ENCODE data around the gene TENT4A.

Gene TENT4A

DNA sequence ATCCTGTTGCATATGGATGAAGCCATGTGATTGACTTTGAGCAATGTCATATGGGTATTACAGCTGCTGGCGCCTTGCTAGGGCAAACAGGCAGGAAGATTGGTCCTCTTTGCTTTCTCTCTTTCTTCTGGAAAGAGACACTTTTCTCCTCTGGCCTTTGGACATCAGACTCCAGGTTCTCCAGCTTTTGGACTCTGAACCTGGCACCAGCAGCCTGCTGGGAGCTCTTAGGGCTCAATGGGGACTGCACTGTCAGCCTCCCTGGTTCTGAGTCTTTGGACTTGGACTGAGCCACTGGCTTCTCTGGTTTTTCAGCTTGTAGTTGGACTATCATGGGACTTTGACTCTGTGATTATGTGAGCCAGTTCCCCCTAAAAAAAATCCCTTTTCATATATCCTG is 34.8 kb upstream of the TENT4A start:
- H3K4me1 ChIP-seq (ENCODE audit: control insufficient read depth, insufficient read depth, low read length, poor library complexity, severe bottlenecking) = no peaks in the 10 kb centered on the region
- H3K27ac ChIP-seq (ENCODE audit: insufficient read depth, low read length, poor library complexity, severe bottlenecking) = no peak overlapping the region
- no peaks in the 10 kb centered on the region for H3K9me3 ChIP-seq (ENCODE audit: control insufficient read depth, low read length)
- no peaks in the 10 kb centered on the region for H3K36me3 ChIP-seq (ENCODE audit: control insufficient read depth, insufficient read depth, low read length)
- H3K27me3 ChIP-seq (replicated peaks; ENCODE audit: control insufficient read depth, insufficient read depth, low read length, poor library complexity, severe bottlenecking) = no peaks in the 10 kb centered on the region
- DNase-seq = no peak
- no peak overlapping the region for H3K4me3 ChIP-seq (ENCODE audit: insufficient read depth, low read depth, low read length, poor library complexity, severe bottlenecking)

DNA sequence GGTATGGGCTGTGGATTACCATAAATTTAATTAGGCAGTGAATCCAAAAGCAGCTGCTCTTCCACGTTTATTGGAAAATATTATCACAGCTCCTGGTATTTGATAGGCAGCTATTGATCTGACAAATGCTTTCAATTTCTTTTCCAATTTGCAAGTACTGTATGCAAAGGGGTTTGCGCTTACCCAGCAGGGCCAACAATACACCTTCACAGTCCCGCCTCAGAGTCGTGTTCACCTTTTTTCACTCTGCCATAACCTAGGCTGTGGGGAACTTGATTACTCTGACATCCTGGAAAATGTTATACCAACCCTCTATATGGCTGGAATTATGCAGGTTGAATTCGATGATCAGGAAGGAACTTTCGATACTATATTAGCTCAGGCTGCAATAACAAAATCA is 32.3 kb upstream of the TENT4A start:
- Histone ChIP-seq H3K9me3 (ENCODE audit: control insufficient read depth, low read length) (no peaks in the 10 kb centered on the region), H3K27ac (ENCODE audit: insufficient read depth, low read length, poor library complexity, severe bottlenecking) (no peak overlapping the region), H3K27me3 (replicated peaks; ENCODE audit: control insufficient read depth, insufficient read depth, low read length, poor library complexity, severe bottlenecking) (peaks cover 9% of the 10 kb centered on the region), H3K4me1 (ENCODE audit: control insufficient read depth, insufficient read depth, low read length, poor library complexity, severe bottlenecking) (no peaks in the 10 kb centered on the region), H3K4me3 (ENCODE audit: insufficient read depth, low read depth, low read length, poor library complexity, severe bottlenecking) (no peak overlapping the region), H3K36me3 (ENCODE audit: control insufficient read depth, insufficient read depth, low read length) (no peaks in the 10 kb centered on the region)
- DNase-seq = no peak

DNA sequence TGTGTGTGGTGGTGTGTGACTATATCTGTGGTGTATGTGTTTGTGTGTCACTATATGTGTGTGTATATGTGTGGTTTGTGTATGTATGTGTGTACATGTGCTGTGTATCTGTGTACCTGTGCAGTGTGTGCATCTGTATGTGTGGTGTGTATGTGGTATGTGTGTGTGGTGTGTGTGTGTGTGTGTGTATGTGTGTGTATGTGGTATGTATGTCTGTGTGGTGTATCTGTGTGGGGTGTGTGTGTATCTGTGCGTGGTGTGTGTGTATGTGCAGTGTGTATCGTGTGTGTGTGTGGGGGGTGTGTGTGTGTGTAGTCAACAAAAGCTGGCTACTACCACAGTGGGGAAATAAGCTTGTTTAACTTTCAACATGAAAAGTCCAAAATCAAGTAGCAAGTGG is 31.6 kb upstream of the TENT4A start:
- Histone ChIP-seq H3K9me3 (ENCODE audit: control insufficient read depth, low read length) (no peaks in the 10 kb centered on the region), H3K27me3 (replicated peaks; ENCODE audit: control insufficient read depth, insufficient read depth, low read length, poor library complexity, severe bottlenecking) (peaks cover 13% of the 10 kb centered on the region), H3K36me3 (ENCODE audit: control insufficient read depth, insufficient read depth, low read length) (no peaks in the 10 kb centered on the region), H3K27ac (ENCODE audit: insufficient read depth, low read length, poor library complexity, severe bottlenecking) (no peak overlapping the region), H3K4me3 (ENCODE audit: insufficient read depth, low read depth, low read length, poor library complexity, severe bottlenecking) (no peak overlapping the region), H3K4me1 (ENCODE audit: control insufficient read depth, insufficient read depth, low read length, poor library complexity, severe bottlenecking) (no peaks in the 10 kb centered on the region)
- no peak for DNase-seq

DNA sequence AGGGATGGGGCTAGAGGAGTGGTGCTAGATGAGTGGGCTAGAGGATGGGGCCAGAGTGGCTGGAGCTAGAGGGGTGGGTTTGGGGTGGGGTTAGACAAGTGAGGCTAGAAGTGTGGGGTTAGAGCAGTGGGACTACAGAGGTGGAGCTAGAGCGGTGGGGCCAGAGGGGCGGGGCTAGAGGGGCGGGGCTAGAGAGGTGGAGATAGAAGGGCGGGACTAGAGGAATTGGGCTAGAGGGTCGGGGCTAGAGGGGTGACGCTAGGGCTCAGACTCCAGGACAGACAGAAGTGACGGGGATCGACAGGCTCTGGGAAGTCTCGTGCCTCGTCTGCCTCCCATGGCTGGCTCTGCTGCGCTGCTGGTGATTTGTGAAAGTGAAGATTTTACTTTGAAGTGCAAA is 31.0 kb upstream of the TENT4A start:
- Histone ChIP-seq H3K36me3 (ENCODE audit: control insufficient read depth, insufficient read depth, low read length) (no peaks in the 10 kb centered on the region), H3K9me3 (ENCODE audit: control insufficient read depth, low read length) (no peaks in the 10 kb centered on the region), H3K27ac (ENCODE audit: insufficient read depth, low read length, poor library complexity, severe bottlenecking) (no peak overlapping the region), H3K27me3 (replicated peaks; ENCODE audit: control insufficient read depth, insufficient read depth, low read length, poor library complexity, severe bottlenecking) (peaks cover 15% of the 10 kb centered on the region), H3K4me3 (ENCODE audit: insufficient read depth, low read depth, low read length, poor library complexity, severe bottlenecking) (no peak overlapping the region), H3K4me1 (ENCODE audit: control insufficient read depth, insufficient read depth, low read length, poor library complexity, severe bottlenecking) (no peaks in the 10 kb centered on the region)
- DNase-seq = no peak

DNA sequence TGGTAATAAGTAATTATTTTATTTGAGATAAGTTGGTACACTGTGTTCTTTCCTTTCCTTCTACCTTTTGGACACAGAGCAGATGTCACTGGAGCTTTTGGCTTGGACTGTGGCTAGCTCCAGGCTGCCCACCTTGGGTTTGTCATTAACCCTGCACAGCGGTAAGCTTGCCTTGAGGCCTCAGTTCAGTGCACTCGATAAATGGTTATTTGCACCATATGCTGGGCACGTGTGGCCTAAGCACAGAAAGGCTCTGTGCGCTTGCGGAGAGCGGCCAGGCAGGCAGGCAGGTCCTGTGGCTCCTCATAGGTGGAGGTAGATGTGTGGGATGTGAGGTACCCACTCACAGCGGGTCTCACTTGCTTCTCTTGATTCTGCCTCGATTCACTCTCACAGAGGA is 30.0 kb upstream of the TENT4A start:
- Histone ChIP-seq H3K36me3 (ENCODE audit: control insufficient read depth, insufficient read depth, low read length) (no peaks in the 10 kb centered on the region), H3K27ac (ENCODE audit: insufficient read depth, low read length, poor library complexity, severe bottlenecking) (no peak overlapping the region), H3K27me3 (replicated peaks; ENCODE audit: control insufficient read depth, insufficient read depth, low read length, poor library complexity, severe bottlenecking) (peaks cover 19% of the 10 kb centered on the region), H3K4me1 (ENCODE audit: control insufficient read depth, insufficient read depth, low read length, poor library complexity, severe bottlenecking) (no peaks in the 10 kb centered on the region), H3K9me3 (ENCODE audit: control insufficient read depth, low read length) (no peaks in the 10 kb centered on the region), H3K4me3 (ENCODE audit: insufficient read depth, low read depth, low read length, poor library complexity, severe bottlenecking) (no peak overlapping the region)
- no peak for DNase-seq

DNA sequence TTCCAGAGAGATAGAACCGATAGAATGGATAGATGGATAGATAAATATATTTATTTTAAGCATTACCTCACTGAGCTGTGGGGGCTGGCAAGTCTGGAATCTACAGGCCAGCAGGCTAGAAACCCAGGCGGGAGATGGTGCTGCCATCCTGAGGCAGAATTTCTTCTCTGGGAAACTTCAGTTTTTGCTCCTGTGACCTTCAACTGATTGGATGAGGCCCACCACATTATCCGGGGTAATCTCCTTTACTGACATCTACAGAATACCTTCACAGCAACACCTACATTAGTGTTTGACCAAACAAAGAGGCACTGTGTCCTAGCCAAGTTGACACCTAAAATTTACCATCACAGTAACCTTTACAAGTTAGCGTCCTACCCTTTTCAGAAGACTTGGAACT is 29.2 kb upstream of the TENT4A start:
- Histone ChIP-seq H3K4me1 (ENCODE audit: control insufficient read depth, insufficient read depth, low read length, poor library complexity, severe bottlenecking) (no peaks in the 10 kb centered on the region), H3K9me3 (ENCODE audit: control insufficient read depth, low read length) (no peaks in the 10 kb centered on the region), H3K36me3 (ENCODE audit: control insufficient read depth, insufficient read depth, low read length) (no peaks in the 10 kb centered on the region), H3K27ac (ENCODE audit: insufficient read depth, low read length, poor library complexity, severe bottlenecking) (no peak overlapping the region), H3K27me3 (replicated peaks; ENCODE audit: control insufficient read depth, insufficient read depth, low read length, poor library complexity, severe bottlenecking) (peaks cover 19% of the 10 kb centered on the region), H3K4me3 (ENCODE audit: insufficient read depth, low read depth, low read length, poor library complexity, severe bottlenecking) (no peak overlapping the region)
- no peak for DNase-seq

DNA sequence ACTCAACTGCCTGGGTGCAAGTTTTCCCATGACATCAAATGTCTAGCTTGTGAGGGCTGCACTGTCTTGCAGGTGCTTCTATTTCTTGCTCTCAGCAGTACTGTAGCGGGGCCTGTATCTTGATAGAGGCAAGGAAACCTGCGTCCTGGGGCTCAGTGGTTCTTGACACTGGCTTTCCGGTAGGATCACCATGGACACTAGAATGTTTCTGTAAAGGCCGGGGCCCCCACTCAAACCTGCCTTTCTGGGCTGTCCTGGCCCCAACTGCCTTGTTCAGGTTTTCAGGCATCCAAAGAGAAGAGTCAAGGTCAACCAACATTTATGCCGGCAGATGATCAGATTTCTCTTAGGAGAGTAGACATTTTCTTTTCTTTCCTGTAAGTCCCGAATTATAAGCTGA is 26.7 kb upstream of the TENT4A start:
- H3K27ac ChIP-seq (ENCODE audit: insufficient read depth, low read length, poor library complexity, severe bottlenecking) = no peak overlapping the region
- H3K36me3 ChIP-seq (ENCODE audit: control insufficient read depth, insufficient read depth, low read length) = no peaks in the 10 kb centered on the region
- no peak overlapping the region for H3K4me3 ChIP-seq (ENCODE audit: insufficient read depth, low read depth, low read length, poor library complexity, severe bottlenecking)
- DNase-seq = no peak
- peaks cover 19% of the 10 kb centered on the region for H3K27me3 ChIP-seq (replicated peaks; ENCODE audit: control insufficient read depth, insufficient read depth, low read length, poor library complexity, severe bottlenecking)
- H3K4me1 ChIP-seq (ENCODE audit: control insufficient read depth, insufficient read depth, low read length, poor library complexity, severe bottlenecking) = no peaks in the 10 kb centered on the region
- H3K9me3 ChIP-seq (ENCODE audit: control insufficient read depth, low read length) = no peaks in the 10 kb centered on the region

DNA sequence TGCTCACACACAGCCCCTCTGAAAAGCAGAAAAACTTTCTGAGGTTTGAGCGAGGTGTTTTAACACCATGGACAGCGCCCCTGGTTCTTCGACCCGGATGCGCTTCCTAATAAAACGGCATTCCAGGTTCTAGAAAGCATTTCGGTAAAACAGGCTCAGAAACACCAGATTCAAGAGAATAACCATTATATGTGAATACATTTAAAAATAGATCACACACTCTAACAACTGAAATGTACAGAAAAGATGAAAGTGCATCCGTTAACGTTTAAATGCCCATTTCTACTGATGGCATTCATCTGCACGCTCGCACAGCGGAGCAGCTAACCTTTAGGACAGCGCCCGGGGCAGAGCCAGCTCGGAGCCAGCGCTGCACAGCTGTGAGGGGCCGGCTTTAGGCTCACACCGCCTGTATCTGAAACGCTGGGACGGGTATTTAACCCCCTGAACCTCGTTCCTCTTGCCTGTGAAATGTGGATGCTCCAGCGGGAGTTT is 26.3 kb upstream of the TENT4A start:
- Histone ChIP-seq H3K4me3 (ENCODE audit: insufficient read depth, low read depth, low read length, poor library complexity, severe bottlenecking) (no peak overlapping the region), H3K36me3 (ENCODE audit: control insufficient read depth, insufficient read depth, low read length) (no peaks in the 10 kb centered on the region), H3K27me3 (replicated peaks; ENCODE audit: control insufficient read depth, insufficient read depth, low read length, poor library complexity, severe bottlenecking) (peaks cover 19% of the 10 kb centered on the region), H3K27ac (ENCODE audit: insufficient read depth, low read length, poor library complexity, severe bottlenecking) (no peak overlapping the region), H3K9me3 (ENCODE audit: control insufficient read depth, low read length) (no peaks in the 10 kb centered on the region), H3K4me1 (ENCODE audit: control insufficient read depth, insufficient read depth, low read length, poor library complexity, severe bottlenecking) (no peaks in the 10 kb centered on the region)
- DNase-seq = no peak

DNA sequence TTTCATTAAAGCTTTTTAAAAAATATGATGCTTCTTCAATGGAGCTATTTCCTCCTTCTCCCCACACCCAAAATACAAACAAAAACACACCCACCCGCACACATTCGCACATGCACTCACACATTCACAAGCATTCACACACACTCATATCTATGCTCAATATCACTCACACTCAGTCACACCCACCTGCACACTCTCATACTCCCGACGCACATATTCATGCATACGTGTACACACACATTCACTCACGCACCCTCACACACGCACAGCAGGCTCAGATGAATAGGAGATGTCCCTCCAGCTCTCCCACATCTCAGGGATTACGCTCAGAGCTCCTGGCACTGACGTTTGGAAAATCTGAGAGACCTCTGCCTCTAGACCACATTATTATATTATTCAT is 25.7 kb upstream of the TENT4A start:
- no peak overlapping the region for H3K4me3 ChIP-seq (ENCODE audit: insufficient read depth, low read depth, low read length, poor library complexity, severe bottlenecking)

DNA sequence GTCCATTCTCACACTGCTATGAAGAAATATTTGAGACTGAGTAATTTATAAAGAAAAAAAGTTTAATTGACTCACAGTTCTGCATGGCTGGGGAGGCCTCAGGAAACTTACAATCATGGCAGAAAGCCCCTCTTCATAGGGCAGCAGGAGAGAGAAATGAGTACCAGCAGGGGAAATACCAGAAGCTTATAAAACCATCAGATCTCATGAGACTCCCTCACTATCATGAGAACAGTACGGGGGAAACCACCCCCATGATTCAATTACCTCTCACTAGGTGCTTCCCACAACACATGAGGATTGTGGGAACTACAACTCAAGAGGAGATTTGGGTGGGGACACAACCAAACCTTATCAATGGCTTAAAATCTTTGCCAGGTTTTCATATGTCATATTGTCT is 20.3 kb upstream of the TENT4A start:
- Histone ChIP-seq H3K27me3 (replicated peaks; ENCODE audit: control insufficient read depth, insufficient read depth, low read length, poor library complexity, severe bottlenecking) (peaks cover 4% of the 10 kb centered on the region), H3K36me3 (ENCODE audit: control insufficient read depth, insufficient read depth, low read length) (no peaks in the 10 kb centered on the region), H3K27ac (ENCODE audit: insufficient read depth, low read length, poor library complexity, severe bottlenecking) (no peak overlapping the region), H3K9me3 (ENCODE audit: control insufficient read depth, low read length) (no peaks in the 10 kb centered on the region), H3K4me1 (ENCODE audit: control insufficient read depth, insufficient read depth, low read length, poor library complexity, severe bottlenecking) (no peaks in the 10 kb centered on the region), H3K4me3 (ENCODE audit: insufficient read depth, low read depth, low read length, poor library complexity, severe bottlenecking) (no peak overlapping the region)
- DNase-seq = no peak

More for the DNA sequence above, 25.7 kb upstream of the TENT4A start:
- Histone ChIP-seq H3K4me1 (ENCODE audit: control insufficient read depth, insufficient read depth, low read length, poor library complexity, severe bottlenecking) (no peaks in the 10 kb centered on the region), H3K27me3 (replicated peaks; ENCODE audit: control insufficient read depth, insufficient read depth, low read length, poor library complexity, severe bottlenecking) (peaks cover 19% of the 10 kb centered on the region), H3K27ac (ENCODE audit: insufficient read depth, low read length, poor library complexity, severe bottlenecking) (no peak overlapping the region), H3K9me3 (ENCODE audit: control insufficient read depth, low read length) (no peaks in the 10 kb centered on the region), H3K36me3 (ENCODE audit: control insufficient read depth, insufficient read depth, low read length) (no peaks in the 10 kb centered on the region)
- DNase-seq = no peak

DNA sequence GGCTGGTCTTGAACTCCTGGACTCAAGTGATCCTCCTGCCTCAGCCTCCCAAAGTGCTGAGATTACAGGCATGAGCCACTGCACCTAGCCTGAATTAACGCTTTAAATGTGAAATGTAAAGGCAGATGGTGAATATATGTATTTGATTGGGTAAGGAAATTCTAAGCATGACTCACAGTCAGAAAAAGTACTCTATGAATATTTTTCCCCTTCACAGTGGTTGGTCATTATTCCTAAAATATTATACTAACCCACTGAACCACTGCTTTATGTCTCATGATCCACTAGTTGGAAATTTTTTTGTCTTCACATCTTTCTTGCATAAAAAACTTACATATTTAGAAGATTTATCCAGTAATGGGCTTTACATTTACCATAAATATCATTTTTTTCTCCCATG is 14.5 kb upstream of the TENT4A start:
- Histone ChIP-seq H3K4me1 (ENCODE audit: control insufficient read depth, insufficient read depth, low read length, poor library complexity, severe bottlenecking) (no peaks in the 10 kb centered on the region), H3K27ac (ENCODE audit: insufficient read depth, low read length, poor library complexity, severe bottlenecking) (no peak overlapping the region), H3K36me3 (ENCODE audit: control insufficient read depth, insufficient read depth, low read length) (no peaks in the 10 kb centered on the region), H3K9me3 (ENCODE audit: control insufficient read depth, low read length) (no peaks in the 10 kb centered on the region), H3K4me3 (ENCODE audit: insufficient read depth, low read depth, low read length, poor library complexity, severe bottlenecking) (no peak overlapping the region), H3K27me3 (replicated peaks; ENCODE audit: control insufficient read depth, insufficient read depth, low read length, poor library complexity, severe bottlenecking) (peaks cover 4% of the 10 kb centered on the region)
- no peak for DNase-seq
